Peyer's patch (tissue), 4 donors: ENCODE results near the gene CACNA1S. TPM values are rescaled to one million over a fixed set of nuclear protein-coding genes. Genes with fewer than 3 reads are reported as not detected.

Experiments
- DNase-seq, 3 donors: peaks; one replicate each; pipeline ENCODE4 v3.0.0-alpha.2; 2017 to 2019
- H3K27ac ChIP-seq, 4 donors: fragments of 200-600 bp; sonication (generic); one replicate each; pipeline ENCODE4 v1.5.1; 2016 to 2019
- H3K27me3 ChIP-seq, 2 donors: fragments of 200-600 bp; sonication (generic); one replicate each; pipeline ENCODE4 v1.5.1; 2019
- H3K36me3 ChIP-seq, 3 donors: fragments of 200-600 bp; sonication (generic); one replicate each; pipeline ENCODE4 v1.5.1; 2016 to 2019
- H3K4me1 ChIP-seq, 4 donors: fragments of 200-600 bp; sonication (generic); one replicate each; pipeline ENCODE4 v1.5.1; 2016 to 2019
- H3K4me3 ChIP-seq, 4 donors: fragments of 200-600 bp; sonication (generic); 1 replicate in 3 of 4; 2 replicates in 1 of 4; pipeline ENCODE4 v1.5.1; 2016 to 2019; ENCODE audit warnings: mild to moderate bottlenecking in 1 of 4
- H3K9me3 ChIP-seq, 4 donors: fragments of 200-600 bp; sonication (generic); one replicate each; pipeline ENCODE4 v1.5.1; 2016 to 2019; ENCODE audit warnings: mild to moderate bottlenecking in 1 of 4
- CTCF ChIP-seq, 6 experiments: fragments of 450-650 bp in 4 of 6; fragments of 200-600 bp in 2 of 6; sonication (generic) in 1 of 6; IDR thresholded peaks; one replicate each; pipeline ENCODE4 v1.5.1; 2017 to 2019; ENCODE audit warnings: antibody characterized with exemption in 6 of 6, mild to moderate bottlenecking in 3 of 6, moderate library complexity in 1 of 6
- POLR2A ChIP-seq, 2 donors: fragments of 450-650 bp; IDR thresholded peaks; one replicate each; pipeline ENCODE4 v1.5.1; 2017; ENCODE audit warnings: antibody characterized with exemption in 2 of 2, mild to moderate bottlenecking in 2 of 2, moderate library complexity in 2 of 2
- total RNA-seq, 4 donors: library from RNA; depleted of rRNA; stranded (reverse); fragments of >200 nt; gene quantifications; one replicate each; pipeline ENCODE4 v1.1.0, GENCODE V29; 2016

The CACNA1S gene
- total RNA-seq, 4 donors from 2014 or later = not detected

GRCh38 chr1:201139756-201140155 is 27.5 kb upstream of the CACNA1S start:
- peaks cover 0 to 45% (median 0%) of the 10 kb centered on the region in 3 donors for H3K36me3 ChIP-seq
- H3K9me3 ChIP-seq = no peaks in the 10 kb centered on the region
- no peak for DNase-seq
- H3K27ac ChIP-seq = no peak overlapping the region
- no peak for TF ChIP-seq CTCF (IDR thresholded peaks at IDR 0.05)
- no peak for TF ChIP-seq POLR2A (IDR thresholded peaks at IDR 0.05)
- no peaks in the 10 kb centered on the region for H3K4me1 ChIP-seq
- H3K27me3 ChIP-seq = no peaks in the 10 kb centered on the region
- H3K4me3 ChIP-seq = no peak overlapping the region

GRCh38 chr1:201139306-201139705 is 27.1 kb upstream of the CACNA1S start:
- no peak for TF ChIP-seq CTCF (IDR thresholded peaks at IDR 0.05)
- no peak for TF ChIP-seq POLR2A (IDR thresholded peaks at IDR 0.05)
- Histone ChIP-seq H3K9me3 (no peaks in the 10 kb centered on the region), H3K4me1 (no peaks in the 10 kb centered on the region), H3K27ac (no peak overlapping the region), H3K27me3 (no peaks in the 10 kb centered on the region), H3K36me3 (peaks cover 0 to 41% (median 0%) of the 10 kb centered on the region in 3 donors), H3K4me3 (no peak overlapping the region)
- DNase-seq = no peak

GRCh38 chr1:201138311-201138840 is 26.1 kb upstream of the CACNA1S start:
- DNase-seq = no peak
- Histone ChIP-seq H3K27me3 (no peaks in the 10 kb centered on the region), H3K9me3 (no peaks in the 10 kb centered on the region), H3K36me3 (peaks cover 0 to 32% (median 0%) of the 10 kb centered on the region in 3 donors), H3K4me3 (no peak overlapping the region), H3K4me1 (no peaks in the 10 kb centered on the region), H3K27ac (no peak overlapping the region)
- TF ChIP-seq CTCF (IDR thresholded peaks at IDR 0.05) (no peak), POLR2A (IDR thresholded peaks at IDR 0.05) (no peak)

- no peak for DNase-seq
- TF ChIP-seq CTCF (IDR thresholded peaks at IDR 0.05) = no peak
- no peak for TF ChIP-seq POLR2A (IDR thresholded peaks at IDR 0.05)
- Histone ChIP-seq H3K36me3 (peaks cover 0 to 25% (median 0%) of the 10 kb centered on the region in 3 donors), H3K4me3 (no peak overlapping the region), H3K4me1 (no peaks in the 10 kb centered on the region), H3K27me3 (no peaks in the 10 kb centered on the region), H3K9me3 (no peaks in the 10 kb centered on the region), H3K27ac (peak overlapping the region in 2 of 4 donors; percentile 19 to 30)
These were observed 25.5 kb upstream of the CACNA1S start for GRCh38 chr1:201137579-201138310.

- Histone ChIP-seq H3K27me3 (no peaks in the 10 kb centered on the region), H3K36me3 (peaks cover 0 to 23% (median 0%) of the 10 kb centered on the region in 3 donors), H3K9me3 (no peaks in the 10 kb centered on the region), H3K27ac (peak overlapping the region in 1 of 4 donors; percentile 35), H3K4me1 (no peaks in the 10 kb centered on the region), H3K4me3 (no peak overlapping the region)
- TF ChIP-seq CTCF (IDR thresholded peaks at IDR 0.05) = no peak
- TF ChIP-seq POLR2A (IDR thresholded peaks at IDR 0.05) = no peak
- DNase-seq = peak in 1 of 3 donors; percentile 27
These were observed 24.8 kb upstream of the CACNA1S start for GRCh38 chr1:201137024-201137392.
